ENCODE measurements around the gene FBXO9.

Gene FBXO9

GRCh38 chr6:53074347-53074746, 9.1 kb downstream of the FBXO9 start:
- Histone ChIP-seq H3K4me3 (ENCODE audit: low read length in 2 of 2) (no peak overlapping the region), H3K36me3 (ENCODE audit: control insufficient read depth in 2 of 2, insufficient read depth in 2 of 2, low read length in 2 of 2) (peaks cover 25 to 48% of the 10 kb centered on the region in 2 donors), H3K27ac (ENCODE audit: low read depth in 2 of 2, low read length in 2 of 2) (no peak overlapping the region), H3K9ac (ENCODE audit: low read depth in 1 of 2, low read length in 2 of 2) (no peak overlapping the region), H3K27me3 (ENCODE audit: control insufficient read depth in 2 of 2, insufficient read depth in 2 of 2, low read length in 2 of 2) (no peaks in the 10 kb centered on the region), H3K9me3 (ENCODE audit: control insufficient read depth in 2 of 2, low read length in 2 of 2) (no peaks in the 10 kb centered on the region), H3K4me1 (ENCODE audit: control insufficient read depth in 2 of 2, insufficient read depth in 2 of 2, low read length in 2 of 2) (no peaks in the 10 kb centered on the region)

GRCh38 chr6:53080813-53081212, 15.6 kb downstream of the FBXO9 start:
- H3K36me3 ChIP-seq (ENCODE audit: control insufficient read depth in 2 of 2, insufficient read depth in 2 of 2, low read length in 2 of 2): peaks cover 47 to 68% of the 10 kb centered on the region in 2 donors

GRCh38 chr6:53086302-53086701, 21.1 kb downstream of the FBXO9 start:
- no peaks in the 10 kb centered on the region for H3K9me3 ChIP-seq (ENCODE audit: control insufficient read depth in 2 of 2, low read length in 2 of 2)
- H3K27me3 ChIP-seq (ENCODE audit: control insufficient read depth in 2 of 2, insufficient read depth in 2 of 2, low read length in 2 of 2): no peaks in the 10 kb centered on the region
- no peaks in the 10 kb centered on the region for H3K4me1 ChIP-seq (ENCODE audit: control insufficient read depth in 2 of 2, insufficient read depth in 2 of 2, low read length in 2 of 2)
- peaks cover 57% of the 10 kb centered on the region in 2 donors for H3K36me3 ChIP-seq (ENCODE audit: control insufficient read depth in 2 of 2, insufficient read depth in 2 of 2, low read length in 2 of 2)
- H3K27ac ChIP-seq (ENCODE audit: low read depth in 2 of 2, low read length in 2 of 2): no peak overlapping the region
- no peak overlapping the region for H3K9ac ChIP-seq (ENCODE audit: low read depth in 1 of 2, low read length in 2 of 2)
- H3K4me3 ChIP-seq (ENCODE audit: low read length in 2 of 2): no peak overlapping the region

More at GRCh38 chr6:53080813-53081212, 15.6 kb downstream of the FBXO9 start:
- Histone ChIP-seq H3K9me3 (ENCODE audit: control insufficient read depth in 2 of 2, low read length in 2 of 2) (no peaks in the 10 kb centered on the region), H3K27me3 (ENCODE audit: control insufficient read depth in 2 of 2, insufficient read depth in 2 of 2, low read length in 2 of 2) (no peaks in the 10 kb centered on the region), H3K27ac (ENCODE audit: low read depth in 2 of 2, low read length in 2 of 2) (no peak overlapping the region), H3K4me3 (ENCODE audit: low read length in 2 of 2) (no peak overlapping the region), H3K4me1 (ENCODE audit: control insufficient read depth in 2 of 2, insufficient read depth in 2 of 2, low read length in 2 of 2) (no peaks in the 10 kb centered on the region), H3K9ac (ENCODE audit: low read depth in 1 of 2, low read length in 2 of 2) (no peak overlapping the region)

- Histone ChIP-seq H3K9me3 (ENCODE audit: control insufficient read depth in 2 of 2, low read length in 2 of 2) (no peaks in the 10 kb centered on the region), H3K36me3 (ENCODE audit: control insufficient read depth in 2 of 2, insufficient read depth in 2 of 2, low read length in 2 of 2) (peaks cover 52 to 58% of the 10 kb centered on the region in 2 donors), H3K4me1 (ENCODE audit: control insufficient read depth in 2 of 2, insufficient read depth in 2 of 2, low read length in 2 of 2) (no peaks in the 10 kb centered on the region), H3K4me3 (ENCODE audit: low read length in 2 of 2) (no peak overlapping the region), H3K9ac (ENCODE audit: low read depth in 1 of 2, low read length in 2 of 2) (no peak overlapping the region), H3K27ac (ENCODE audit: low read depth in 2 of 2, low read length in 2 of 2) (no peak overlapping the region), H3K27me3 (ENCODE audit: control insufficient read depth in 2 of 2, insufficient read depth in 2 of 2, low read length in 2 of 2) (no peaks in the 10 kb centered on the region)
Measured at GRCh38 chr6:53089948-53090347, 24.7 kb downstream of the FBXO9 start.

GRCh38 chr6:53090576-53090975, 25.4 kb downstream of the FBXO9 start:
- no peak overlapping the region for H3K27ac ChIP-seq (ENCODE audit: low read depth in 2 of 2, low read length in 2 of 2)
- H3K4me1 ChIP-seq (ENCODE audit: control insufficient read depth in 2 of 2, insufficient read depth in 2 of 2, low read length in 2 of 2): no peaks in the 10 kb centered on the region

GRCh38 chr6:53095270-53095669, 30.1 kb downstream of the FBXO9 start:
- Histone ChIP-seq H3K4me3 (ENCODE audit: low read length in 2 of 2) (no peak overlapping the region), H3K27ac (ENCODE audit: low read depth in 2 of 2, low read length in 2 of 2) (no peak overlapping the region), H3K4me1 (ENCODE audit: control insufficient read depth in 2 of 2, insufficient read depth in 2 of 2, low read length in 2 of 2) (no peaks in the 10 kb centered on the region), H3K9ac (ENCODE audit: low read depth in 1 of 2, low read length in 2 of 2) (no peak overlapping the region), H3K9me3 (ENCODE audit: control insufficient read depth in 2 of 2, low read length in 2 of 2) (no peaks in the 10 kb centered on the region), H3K27me3 (ENCODE audit: control insufficient read depth in 2 of 2, insufficient read depth in 2 of 2, low read length in 2 of 2) (no peaks in the 10 kb centered on the region), H3K36me3 (ENCODE audit: control insufficient read depth in 2 of 2, insufficient read depth in 2 of 2, low read length in 2 of 2) (peaks cover 65 to 72% of the 10 kb centered on the region in 2 donors)

More at GRCh38 chr6:53090576-53090975, 25.4 kb downstream of the FBXO9 start:
- H3K4me3 ChIP-seq (ENCODE audit: low read length in 2 of 2): no peak overlapping the region
- no peak overlapping the region for H3K9ac ChIP-seq (ENCODE audit: low read depth in 1 of 2, low read length in 2 of 2)
- H3K36me3 ChIP-seq (ENCODE audit: control insufficient read depth in 2 of 2, insufficient read depth in 2 of 2, low read length in 2 of 2): peaks cover 58 to 63% of the 10 kb centered on the region in 2 donors
- no peaks in the 10 kb centered on the region for H3K9me3 ChIP-seq (ENCODE audit: control insufficient read depth in 2 of 2, low read length in 2 of 2)
- H3K27me3 ChIP-seq (ENCODE audit: control insufficient read depth in 2 of 2, insufficient read depth in 2 of 2, low read length in 2 of 2): no peaks in the 10 kb centered on the region

- Histone ChIP-seq H3K9ac (ENCODE audit: low read depth in 1 of 2, low read length in 2 of 2) (no peak overlapping the region), H3K9me3 (ENCODE audit: control insufficient read depth in 2 of 2, low read length in 2 of 2) (no peaks in the 10 kb centered on the region), H3K4me1 (ENCODE audit: control insufficient read depth in 2 of 2, insufficient read depth in 2 of 2, low read length in 2 of 2) (no peaks in the 10 kb centered on the region), H3K27me3 (ENCODE audit: control insufficient read depth in 2 of 2, insufficient read depth in 2 of 2, low read length in 2 of 2) (no peaks in the 10 kb centered on the region), H3K36me3 (ENCODE audit: control insufficient read depth in 2 of 2, insufficient read depth in 2 of 2, low read length in 2 of 2) (peaks cover 65 to 72% of the 10 kb centered on the region in 2 donors), H3K4me3 (ENCODE audit: low read length in 2 of 2) (no peak overlapping the region), H3K27ac (ENCODE audit: low read depth in 2 of 2, low read length in 2 of 2) (no peak overlapping the region)
Measured at GRCh38 chr6:53095716-53096115, 30.5 kb downstream of the FBXO9 start.

- Histone ChIP-seq H3K9ac (ENCODE audit: low read depth in 1 of 2, low read length in 2 of 2) (no peak overlapping the region), H3K36me3 (ENCODE audit: control insufficient read depth in 2 of 2, insufficient read depth in 2 of 2, low read length in 2 of 2) (peaks cover 38 to 43% of the 10 kb centered on the region in 2 donors), H3K27me3 (ENCODE audit: control insufficient read depth in 2 of 2, insufficient read depth in 2 of 2, low read length in 2 of 2) (no peaks in the 10 kb centered on the region), H3K9me3 (ENCODE audit: control insufficient read depth in 2 of 2, low read length in 2 of 2) (no peaks in the 10 kb centered on the region), H3K4me3 (ENCODE audit: low read length in 2 of 2) (no peak overlapping the region), H3K4me1 (ENCODE audit: control insufficient read depth in 2 of 2, insufficient read depth in 2 of 2, low read length in 2 of 2) (no peaks in the 10 kb centered on the region), H3K27ac (ENCODE audit: low read depth in 2 of 2, low read length in 2 of 2) (no peak overlapping the region)
Measured at GRCh38 chr6:53100561-53100960, 35.4 kb downstream of the FBXO9 start.

- H3K4me1 ChIP-seq (ENCODE audit: control insufficient read depth in 2 of 2, insufficient read depth in 2 of 2, low read length in 2 of 2): no peaks in the 10 kb centered on the region
- H3K4me3 ChIP-seq (ENCODE audit: low read length in 2 of 2): no peak overlapping the region
- no peak overlapping the region for H3K9ac ChIP-seq (ENCODE audit: low read depth in 1 of 2, low read length in 2 of 2)
- H3K27me3 ChIP-seq (ENCODE audit: control insufficient read depth in 2 of 2, insufficient read depth in 2 of 2, low read length in 2 of 2): no peaks in the 10 kb centered on the region
- peaks cover 34 to 39% of the 10 kb centered on the region in 2 donors for H3K36me3 ChIP-seq (ENCODE audit: control insufficient read depth in 2 of 2, insufficient read depth in 2 of 2, low read length in 2 of 2)
- no peaks in the 10 kb centered on the region for H3K9me3 ChIP-seq (ENCODE audit: control insufficient read depth in 2 of 2, low read length in 2 of 2)
- H3K27ac ChIP-seq (ENCODE audit: low read depth in 2 of 2, low read length in 2 of 2): no peak overlapping the region
Measured at GRCh38 chr6:53101006-53101405, 35.8 kb downstream of the FBXO9 start.

- Histone ChIP-seq H3K9me3 (ENCODE audit: control insufficient read depth in 2 of 2, low read length in 2 of 2) (no peaks in the 10 kb centered on the region), H3K36me3 (ENCODE audit: control insufficient read depth in 2 of 2, insufficient read depth in 2 of 2, low read length in 2 of 2) (peaks cover 10 to 15% of the 10 kb centered on the region in 2 donors), H3K9ac (ENCODE audit: low read depth in 1 of 2, low read length in 2 of 2) (no peak overlapping the region), H3K27me3 (ENCODE audit: control insufficient read depth in 2 of 2, insufficient read depth in 2 of 2, low read length in 2 of 2) (no peaks in the 10 kb centered on the region), H3K27ac (ENCODE audit: low read depth in 2 of 2, low read length in 2 of 2) (no peak overlapping the region), H3K4me3 (ENCODE audit: low read length in 2 of 2) (no peak overlapping the region), H3K4me1 (ENCODE audit: control insufficient read depth in 2 of 2, insufficient read depth in 2 of 2, low read length in 2 of 2) (no peaks in the 10 kb centered on the region)
Measured at GRCh38 chr6:53103993-53104675, 38.9 kb downstream of the FBXO9 start.

Measured in mucosa of rectum (tissue), 2 donors.